ENCODE data around the gene CSMD2.
A peak's percentile ranks its signal among the peaks of the same experiment; 100 is the strongest.

CSMD2 gene

GRCh38 chr1:33482412-33482811 is 682.6 kb downstream of the CSMD2 start:
- no peak for DNase-seq (ENCODE audit: low spot score)

- DNase-seq (ENCODE audit: low spot score), result no peak
Measured at GRCh38 chr1:33477451-33477850, 687.6 kb downstream of the CSMD2 start.

- peak; percentile 84 for DNase-seq (ENCODE audit: low spot score)
Measured at GRCh38 chr1:33473900-33474299, 691.1 kb downstream of the CSMD2 start.

GRCh38 chr1:33472269-33472980 is 692.6 kb downstream of the CSMD2 start, which contains the start of gene ZSCAN20:
ZSCAN20 (plus strand) TSS chr1:33472645; CDS start chr1:33479289, 6,644 bp downstream.
- DNase-seq (ENCODE audit: low spot score), result peak; percentile 99

GRCh38 chr1:33471416-33471815 is 693.6 kb downstream of the CSMD2 start:
- DNase-seq (ENCODE audit: low spot score), result peak; percentile 38

- peak; percentile 98 for DNase-seq (ENCODE audit: low spot score)
Measured at GRCh38 chr1:33470495-33471012, 694.5 kb downstream of the CSMD2 start.

GRCh38 chr1:33469691-33470090 is 695.3 kb downstream of the CSMD2 start:
- DNase-seq (ENCODE audit: low spot score), result no peak

- no peak for DNase-seq (ENCODE audit: low spot score)
Measured at GRCh38 chr1:33468967-33469366, 696.1 kb downstream of the CSMD2 start.

GRCh38 chr1:33468531-33468930 is 696.5 kb downstream of the CSMD2 start:
- DNase-seq (ENCODE audit: low spot score), result no peak

GRCh38 chr1:33468011-33468410 is 697.0 kb downstream of the CSMD2 start:
- no peak for DNase-seq (ENCODE audit: low spot score)

- no peak for DNase-seq (ENCODE audit: low spot score)
Measured at GRCh38 chr1:33466159-33466558, 698.9 kb downstream of the CSMD2 start.

- no peak for DNase-seq (ENCODE audit: low spot score)
Measured at GRCh38 chr1:33465316-33465715, 699.7 kb downstream of the CSMD2 start.

- no peak for DNase-seq (ENCODE audit: low spot score)
Measured at GRCh38 chr1:33464552-33464951, 700.5 kb downstream of the CSMD2 start.
